NCI-H2029 (cell line): Measurements from ENCODE around the gene KMT2D.
A peak's percentile ranks its signal among the peaks of the same experiment; 100 is the strongest.

Source experiments
- DNase-seq: peaks from one replicate; lab custom pipeline; 2025; lab: John Stamatoyannopoulos, UW

The KMT2D gene

DNA sequence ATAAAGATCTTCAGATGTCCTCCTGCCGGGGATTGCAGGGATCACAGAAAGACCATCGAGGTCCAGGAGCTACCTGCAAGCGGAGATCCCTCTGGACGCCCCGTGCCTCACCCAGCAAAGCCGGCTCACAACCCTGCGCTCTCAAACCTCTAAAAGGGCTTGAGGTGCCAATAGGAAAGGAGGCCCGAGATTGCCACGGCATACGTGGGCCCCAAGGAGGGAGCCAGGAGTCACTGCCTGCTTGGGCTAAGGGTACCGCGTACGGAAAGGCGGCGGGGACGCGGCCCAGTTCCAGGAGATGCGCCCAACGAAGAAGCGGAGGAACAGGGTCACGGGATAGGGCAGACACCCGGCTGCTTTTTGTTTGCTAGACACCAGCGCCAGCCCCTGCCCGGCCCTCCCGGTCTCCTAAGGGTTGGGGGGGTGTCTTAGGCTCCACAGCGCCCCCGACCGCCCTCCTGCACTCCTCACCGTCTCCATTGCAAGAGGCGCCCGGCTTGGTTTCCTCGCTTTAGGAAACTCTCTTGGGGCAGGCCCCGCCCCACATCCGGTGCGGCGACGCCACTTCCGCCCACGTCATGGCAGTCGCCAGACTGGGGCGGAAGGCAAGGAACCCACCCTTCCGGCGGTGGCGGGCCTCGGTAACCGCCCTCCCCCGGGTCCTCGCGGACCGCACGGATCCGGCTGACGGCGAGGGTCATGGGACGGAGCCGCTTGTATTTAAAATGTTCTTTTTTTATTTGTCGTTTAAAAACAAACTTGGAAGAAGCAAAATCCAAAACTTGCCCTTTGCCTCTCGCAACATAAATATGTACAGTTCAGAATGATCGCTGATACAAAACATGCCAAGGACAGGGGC is 42.1 kb downstream of the KMT2D start, which contains the start of gene PRKAG1:
PRKAG1 (minus strand) TSS at position 516 of the 859 bp plus-strand sequence; CDS start at position 480, 36 bp downstream.
- DNase-seq: peak; percentile 93

DNA sequence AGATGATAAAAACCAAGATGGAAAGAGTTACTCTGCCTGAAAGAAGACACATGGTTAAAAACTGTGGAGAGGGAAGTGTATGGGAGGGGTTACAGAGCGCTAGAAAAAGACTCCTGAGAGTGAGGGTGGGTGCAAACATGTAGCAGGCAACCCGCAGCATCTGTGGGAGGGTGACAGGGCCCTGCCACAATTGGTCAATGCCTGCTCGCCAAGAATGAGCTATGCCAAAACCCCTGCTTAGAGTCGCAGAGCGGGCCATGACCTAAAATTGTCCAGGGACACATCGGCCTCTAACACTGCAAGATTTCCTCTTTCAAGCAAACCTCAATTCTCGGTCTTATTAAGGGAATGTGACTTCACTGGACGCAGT is 42.7 kb downstream of the KMT2D start:
- DNase-seq: no peak

DNA sequence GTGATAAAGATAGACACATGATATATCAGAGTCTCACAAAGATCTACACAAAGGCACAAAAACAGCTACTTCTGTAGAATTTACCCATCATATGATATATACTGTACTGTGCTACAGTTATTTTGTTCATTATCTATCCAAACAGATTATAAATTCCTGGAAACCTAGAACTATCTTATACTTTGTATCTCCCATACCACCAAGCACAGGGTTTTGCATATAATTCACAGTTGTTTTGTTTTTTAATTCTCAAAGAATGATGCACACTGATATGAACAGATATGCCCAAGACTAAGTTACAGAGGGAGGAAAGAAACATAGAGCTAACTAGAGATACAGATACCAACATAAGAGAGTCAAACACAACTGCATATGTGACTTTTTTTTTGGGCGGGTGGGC is 45.4 kb downstream of the KMT2D start:
- no peak for DNase-seq

DNA sequence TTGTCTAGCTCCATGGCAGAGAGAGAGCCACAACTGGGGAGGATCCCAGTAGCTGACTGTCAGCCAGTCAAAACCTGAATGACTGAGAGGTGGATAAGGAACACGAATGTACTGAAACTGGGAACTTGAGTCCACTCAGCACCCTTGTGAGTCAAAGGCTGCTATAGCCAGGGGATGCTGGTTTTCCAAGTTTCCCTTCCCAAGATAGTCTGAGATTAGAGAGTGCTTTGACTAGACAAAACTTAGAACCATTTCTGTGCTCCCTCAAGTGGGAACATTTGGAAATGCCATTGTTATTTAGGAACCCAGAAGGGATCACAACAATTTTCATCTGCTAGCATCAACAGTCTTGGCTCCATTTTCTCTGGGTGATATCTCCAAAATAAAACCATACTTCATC is 46.0 kb downstream of the KMT2D start:
- DNase-seq: no peak

DNA sequence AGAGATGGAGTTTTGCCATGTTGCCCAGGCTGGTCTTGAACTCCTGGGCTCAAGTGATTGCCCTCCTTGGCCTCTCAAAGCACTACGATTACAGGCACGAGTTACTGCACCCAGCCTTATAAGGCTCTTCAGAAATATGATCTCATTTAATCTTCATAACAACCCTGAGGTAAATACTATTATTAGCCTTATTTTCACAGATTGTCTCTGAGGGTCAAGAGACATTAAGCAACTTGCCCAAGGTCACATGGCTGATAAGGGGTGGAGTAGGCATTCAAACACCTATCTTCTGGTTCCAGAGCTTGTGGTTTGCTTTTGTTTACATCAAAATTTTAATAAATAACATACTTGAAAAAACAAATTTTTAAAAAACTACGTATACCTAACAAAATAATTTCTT is 47.2 kb downstream of the KMT2D start:
- DNase-seq: no peak

DNA sequence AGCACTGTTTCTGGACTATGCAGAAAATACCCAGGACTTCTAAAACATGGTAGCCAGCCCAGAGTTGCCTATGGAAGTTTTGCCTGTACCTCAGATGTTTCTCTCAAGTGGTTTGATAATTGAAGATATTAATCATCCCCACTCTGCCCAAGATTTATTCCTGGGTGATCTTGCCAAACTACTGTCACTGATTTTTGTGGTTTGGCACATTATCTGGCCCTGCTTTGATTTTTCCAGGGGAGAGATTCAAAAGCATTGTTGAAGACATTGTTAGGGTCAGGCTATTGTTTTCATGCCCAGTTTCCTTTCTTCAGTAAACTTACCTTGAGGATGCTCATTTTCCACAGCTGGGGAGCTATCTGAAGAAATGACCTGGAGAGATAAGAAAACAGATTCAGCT is 47.9 kb downstream of the KMT2D start:
- no peak for DNase-seq
